Activated CD8-positive, alpha-beta memory T cell treated with anti-CD3 and anti-CD28 coated beads, Interleukin-2, amount 50 U/mL, for 4 hours (primary cell): ENCODE data around the gene PFKFB2.

Experiments used
- DNase-seq: peaks from one replicate; pipeline ENCODE4 v3.0.0-alpha.2; 2020

PFKFB2 gene

DNA sequence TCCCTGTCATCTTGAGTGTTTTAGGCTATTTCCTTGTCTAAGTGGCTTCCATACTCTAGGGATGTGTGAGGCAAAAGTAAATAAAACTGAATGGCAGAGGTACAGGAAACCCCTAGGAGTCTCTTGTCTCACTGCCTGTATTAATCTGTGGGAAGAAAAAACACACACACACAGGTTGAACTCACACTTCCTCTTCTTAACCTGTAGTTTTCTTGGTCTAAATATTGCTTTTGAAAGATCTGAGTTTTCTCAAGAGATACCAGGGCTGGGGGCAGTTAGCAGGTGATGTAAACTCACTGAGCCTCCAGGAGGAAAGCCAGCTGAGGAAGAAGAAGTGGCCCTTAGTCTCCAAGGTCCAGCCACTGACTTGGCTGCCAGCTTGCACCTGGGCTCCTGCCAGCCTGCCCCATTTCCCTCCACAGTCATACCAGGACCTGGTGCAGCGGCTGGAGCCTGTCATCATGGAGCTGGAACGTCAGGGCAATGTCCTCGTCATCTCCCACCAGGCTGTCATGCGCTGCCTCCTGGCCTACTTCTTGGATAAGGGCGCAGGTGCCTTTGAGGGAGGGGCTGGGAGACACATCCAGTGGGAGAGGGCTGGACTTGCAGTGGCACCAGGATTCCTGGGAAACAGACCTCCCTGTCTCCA is 16.9 kb downstream of the PFKFB2 start:
- DNase-seq: no peak

DNA sequence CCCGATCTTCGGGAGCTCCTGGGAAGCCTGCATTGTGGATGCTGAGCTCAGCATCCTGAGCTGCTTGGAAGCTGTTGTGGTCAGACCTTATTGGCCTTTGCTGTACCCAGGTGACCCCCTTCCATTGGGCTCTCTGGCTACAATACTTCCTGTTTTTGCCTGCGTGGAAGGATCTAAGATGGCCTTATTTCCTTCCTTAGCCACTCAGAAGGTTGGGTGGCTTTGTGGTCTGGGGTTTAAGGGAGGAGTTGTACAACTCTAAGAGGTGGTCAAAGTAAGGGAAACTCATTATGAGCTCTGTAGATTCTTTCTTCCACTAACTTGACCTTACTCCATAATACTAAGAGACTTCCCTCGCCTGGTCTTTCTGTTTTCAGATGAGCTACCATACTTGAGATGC is 17.7 kb downstream of the PFKFB2 start:
- no peak for DNase-seq

DNA sequence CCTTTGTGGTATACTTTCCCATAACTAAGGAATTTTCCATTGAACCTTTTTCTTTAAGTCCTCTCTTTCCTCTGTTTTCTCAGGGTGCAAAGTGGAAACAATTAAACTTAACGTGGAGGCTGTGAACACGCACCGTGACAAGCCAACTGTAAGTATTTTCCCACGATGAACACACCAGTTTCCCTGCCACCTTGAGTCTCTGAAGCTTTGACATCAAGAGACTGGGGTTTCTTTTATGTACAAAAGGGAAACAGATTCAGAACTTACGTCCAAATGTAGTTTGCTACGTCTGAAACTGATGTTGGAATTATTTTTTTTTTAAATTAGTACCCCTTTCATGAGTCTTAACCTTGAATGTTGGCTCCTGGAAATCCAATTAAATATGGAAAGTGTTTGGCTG is 18.4 kb downstream of the PFKFB2 start:
- no peak for DNase-seq

DNA sequence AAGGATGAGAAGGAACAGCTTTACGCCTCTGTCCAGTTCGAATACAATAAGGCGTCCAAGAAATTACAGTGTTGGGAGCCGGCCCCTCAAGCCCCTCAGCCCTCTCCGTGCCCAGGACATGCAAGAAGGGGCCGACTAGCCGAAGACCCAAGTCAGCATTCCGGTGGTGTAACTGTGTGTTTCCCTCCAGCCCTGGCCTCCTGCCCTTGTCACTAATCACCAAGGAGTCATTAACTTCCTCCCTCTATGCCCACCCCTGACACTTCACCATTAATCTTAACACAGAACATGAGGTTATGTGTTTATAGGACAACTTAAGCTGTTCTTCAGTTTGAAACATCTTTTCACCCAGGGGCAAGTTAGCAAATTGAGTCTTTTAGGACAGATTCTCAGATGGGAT is 19.2 kb downstream of the PFKFB2 start:
- no peak for DNase-seq

DNA sequence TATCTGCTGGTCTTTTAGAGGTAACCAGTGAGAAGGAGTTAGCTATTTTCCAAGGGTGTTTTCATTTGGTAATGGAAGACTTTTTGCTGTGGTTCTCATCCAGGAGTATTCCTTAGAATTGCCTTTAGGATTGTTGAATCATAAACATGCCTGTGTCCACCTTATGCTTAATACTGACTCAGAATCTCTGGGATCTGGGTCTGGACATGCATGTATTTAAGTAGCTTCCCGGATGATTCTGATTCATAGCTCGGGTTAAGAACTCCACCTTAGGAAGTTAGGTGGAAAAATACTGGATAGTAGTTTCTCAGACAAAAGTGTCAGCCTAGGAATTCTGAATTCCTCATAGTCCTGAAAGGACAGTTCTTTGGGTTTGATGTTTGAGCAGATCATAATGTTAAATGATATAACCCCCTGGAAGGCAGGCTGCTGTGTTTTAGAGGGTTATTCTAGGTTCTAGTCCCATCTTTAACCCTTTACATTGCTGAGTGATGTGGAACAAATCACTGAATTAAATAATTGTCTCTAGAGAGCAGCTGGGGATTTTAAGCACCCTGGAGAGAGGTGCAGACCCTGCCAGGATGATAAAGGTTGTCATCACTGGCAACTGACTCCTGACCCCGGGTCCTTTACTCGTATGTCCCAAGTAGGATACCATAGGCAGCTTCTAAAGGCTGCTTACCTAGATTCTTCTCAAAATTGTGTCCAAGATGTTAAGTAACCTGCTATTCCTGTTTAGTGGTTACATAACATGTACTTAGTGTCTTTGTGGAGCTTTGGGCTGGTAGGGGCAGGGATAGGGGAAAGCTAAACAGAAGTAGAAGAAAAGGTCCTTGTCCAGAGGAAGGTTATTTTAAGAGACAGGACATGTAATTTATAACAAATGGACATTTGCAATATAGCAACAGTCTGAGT is 21.1 kb downstream of the PFKFB2 start:
- no peak for DNase-seq

DNA sequence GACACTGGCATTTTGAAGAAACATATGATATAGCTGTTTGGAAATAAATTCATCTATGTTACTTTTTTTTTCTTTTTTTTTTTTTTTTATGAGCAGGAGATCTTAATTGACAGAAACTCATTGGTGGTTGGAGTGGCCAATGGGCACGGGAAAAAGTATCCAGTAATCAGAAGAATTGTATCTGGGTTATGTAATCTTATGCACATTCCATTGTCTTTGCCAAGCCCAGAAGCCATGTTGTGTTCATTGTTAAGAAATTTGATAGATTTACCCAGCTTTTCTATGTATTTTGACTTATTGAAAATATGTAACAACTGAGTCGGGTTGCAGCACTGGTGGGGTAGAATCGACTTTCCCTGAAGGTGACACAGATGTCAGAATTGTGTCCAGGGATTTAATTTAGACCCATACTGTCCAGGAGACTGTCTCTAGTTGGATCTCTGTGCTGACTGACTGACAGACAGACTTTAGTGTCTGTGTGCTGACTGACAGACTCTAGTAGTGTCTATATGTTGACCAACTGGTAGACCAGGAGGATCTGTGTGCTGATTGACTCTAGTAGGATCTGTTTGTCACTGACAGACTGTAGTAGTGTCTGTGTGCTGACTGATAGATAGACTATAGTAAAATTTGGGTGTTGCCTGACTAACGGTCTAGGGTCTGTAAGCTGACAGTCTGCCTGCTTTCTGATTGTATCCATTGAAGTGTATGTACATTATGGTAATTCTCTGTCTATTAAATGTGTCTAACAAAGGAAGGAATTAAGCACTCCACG is 23.3 kb downstream of the PFKFB2 start:
- DNase-seq: no peak

DNA sequence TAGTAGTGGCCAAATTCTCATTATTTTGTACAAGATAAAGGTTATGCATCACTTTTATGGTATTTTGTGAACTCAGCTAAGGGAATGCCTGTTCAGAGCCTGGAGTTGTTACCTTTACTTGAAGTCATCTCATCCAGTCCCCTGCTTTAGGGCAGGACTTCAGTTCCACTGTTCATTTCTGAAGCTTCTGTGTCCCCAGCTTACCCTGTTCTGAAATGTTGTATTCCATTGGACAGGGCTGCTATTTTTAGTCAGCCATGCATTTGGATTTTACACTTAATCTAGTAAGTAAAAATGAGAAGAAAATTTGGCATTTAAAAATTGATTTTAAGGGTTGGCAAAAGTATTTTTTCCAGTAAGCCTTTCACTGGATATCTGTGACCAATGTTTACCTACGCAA is 23.9 kb downstream of the PFKFB2 start:
- DNase-seq: no peak

DNA sequence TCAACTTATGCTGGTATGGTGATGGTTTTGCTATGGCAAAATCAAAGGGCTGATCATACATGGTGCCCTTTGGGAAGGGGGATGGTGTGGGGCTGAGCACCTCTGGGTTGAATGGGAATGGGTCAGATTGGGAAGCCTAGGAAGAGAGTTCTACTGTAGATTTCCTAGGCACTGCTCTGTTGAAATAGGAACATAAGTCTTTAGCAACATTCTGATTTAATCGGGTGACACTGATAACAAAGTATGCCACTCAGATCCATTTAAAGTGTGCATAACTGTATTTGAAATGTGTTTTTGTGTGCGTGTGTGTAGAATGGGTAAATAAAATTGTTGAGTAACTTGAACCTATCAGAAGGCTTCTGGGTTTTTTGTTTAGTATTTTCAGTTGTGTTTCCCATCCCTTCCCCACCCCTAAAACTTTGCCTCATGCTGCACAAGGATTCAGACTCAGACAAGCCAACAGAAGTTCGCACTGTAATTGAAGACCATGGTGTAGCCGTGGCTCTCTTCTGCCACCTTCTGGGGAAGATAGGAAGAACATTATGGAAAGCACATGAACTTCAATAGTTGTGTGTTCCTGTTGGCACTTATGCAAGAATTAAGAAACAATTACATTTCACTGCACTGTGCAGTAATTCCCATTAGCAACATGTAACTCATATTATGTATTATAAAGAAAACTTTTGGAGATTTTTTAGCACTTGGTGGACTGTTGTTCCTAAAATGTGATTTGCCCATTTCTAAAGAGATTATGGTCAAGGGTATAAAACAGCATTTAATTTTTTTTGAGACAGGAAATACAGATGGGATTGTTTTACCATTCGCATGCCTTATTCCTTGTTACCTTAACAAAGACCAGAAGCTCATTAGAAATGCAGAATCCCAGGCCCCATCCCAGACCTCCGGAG is 24.6 kb downstream of the PFKFB2 start:
- DNase-seq: peak; percentile 64

DNA sequence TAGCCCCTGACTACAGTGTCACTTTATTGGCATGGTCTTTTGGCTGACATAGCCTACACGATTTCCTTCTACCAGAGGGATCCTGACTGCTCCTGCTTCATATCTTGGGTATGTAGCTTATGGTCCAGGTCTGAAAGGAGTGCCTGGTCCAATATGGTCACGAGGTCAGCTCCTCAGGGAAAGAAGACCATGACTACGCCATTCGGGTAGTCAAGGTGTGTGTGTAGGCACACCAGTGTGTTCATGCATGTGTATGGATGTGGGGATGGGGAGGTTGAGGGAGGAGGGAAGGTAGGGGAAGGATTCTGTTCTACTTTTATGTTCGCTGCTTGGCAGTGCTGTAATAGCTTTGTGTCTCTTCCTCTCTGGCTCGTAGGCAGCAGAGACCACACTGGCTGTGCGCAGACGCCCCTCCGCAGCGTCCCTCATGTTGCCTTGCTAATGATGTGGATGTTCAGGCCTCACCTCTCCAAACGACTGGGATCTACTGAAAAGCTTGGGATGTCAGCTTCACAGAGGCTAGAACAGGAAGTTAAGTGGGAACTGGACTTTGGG is 25.6 kb downstream of the PFKFB2 start:
- no peak for DNase-seq

DNA sequence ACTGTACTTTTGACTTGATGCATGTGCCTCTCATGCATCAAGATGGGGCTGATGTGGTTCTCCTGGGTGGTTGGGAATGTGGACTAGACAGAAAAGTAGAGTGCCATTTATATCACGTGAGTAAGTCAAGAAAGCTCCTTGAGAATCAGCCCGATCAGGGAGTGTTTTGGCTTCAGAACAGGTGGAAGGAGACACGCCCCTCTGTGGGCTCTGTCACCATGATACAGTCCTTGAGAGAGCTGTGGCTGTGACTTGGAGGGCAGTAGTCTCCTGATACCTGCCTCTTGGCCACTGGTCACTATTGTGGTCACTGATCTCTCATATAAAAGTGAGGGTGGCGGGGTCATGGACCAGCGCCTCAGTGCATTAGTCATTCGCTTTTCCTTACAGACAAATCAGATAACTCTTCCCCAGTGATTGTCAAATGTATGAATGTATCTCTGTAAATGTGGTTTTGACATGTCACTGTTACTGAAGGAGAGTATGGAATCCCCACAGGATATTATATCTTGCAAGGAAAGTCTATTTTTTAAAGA is 26.7 kb downstream of the PFKFB2 start:
- DNase-seq: no peak

DNA sequence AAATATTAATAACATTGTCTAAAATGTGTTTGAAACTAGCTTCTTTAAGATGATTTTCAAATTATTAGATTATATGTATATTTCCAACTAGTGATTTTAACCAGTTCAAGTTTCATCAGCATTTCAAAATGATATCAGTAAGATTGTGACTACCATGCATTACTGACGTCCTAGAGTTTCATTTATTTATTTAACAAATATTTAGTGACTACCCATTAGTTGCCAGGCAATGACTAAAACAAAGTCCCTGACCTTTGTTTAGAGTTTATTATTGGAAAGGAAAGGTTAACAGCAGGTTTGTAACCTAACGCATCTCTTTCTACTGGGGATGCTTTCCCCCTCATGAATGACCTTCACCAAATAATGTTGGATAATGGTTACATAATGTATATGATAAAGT is 28.0 kb downstream of the PFKFB2 start:
- no peak for DNase-seq

DNA sequence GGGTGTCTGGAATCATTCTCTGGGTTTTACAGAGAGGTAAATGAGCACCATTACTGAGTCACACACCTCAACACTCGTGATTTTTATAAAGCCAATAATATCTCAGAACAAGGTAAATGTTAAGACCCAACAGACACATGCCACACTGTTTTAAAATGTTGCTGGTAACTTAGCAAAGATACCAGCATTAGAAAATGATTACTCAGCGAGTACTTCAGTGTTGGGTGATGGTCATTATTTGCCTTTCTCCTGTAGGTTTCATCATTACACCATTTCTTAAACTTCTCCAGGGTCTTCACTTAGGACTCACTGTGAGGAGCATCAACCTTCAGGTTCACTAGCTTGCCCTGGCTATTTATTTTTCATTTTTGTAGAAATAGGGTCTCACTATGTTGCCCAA is 28.7 kb downstream of the PFKFB2 start:
- no peak for DNase-seq

DNA sequence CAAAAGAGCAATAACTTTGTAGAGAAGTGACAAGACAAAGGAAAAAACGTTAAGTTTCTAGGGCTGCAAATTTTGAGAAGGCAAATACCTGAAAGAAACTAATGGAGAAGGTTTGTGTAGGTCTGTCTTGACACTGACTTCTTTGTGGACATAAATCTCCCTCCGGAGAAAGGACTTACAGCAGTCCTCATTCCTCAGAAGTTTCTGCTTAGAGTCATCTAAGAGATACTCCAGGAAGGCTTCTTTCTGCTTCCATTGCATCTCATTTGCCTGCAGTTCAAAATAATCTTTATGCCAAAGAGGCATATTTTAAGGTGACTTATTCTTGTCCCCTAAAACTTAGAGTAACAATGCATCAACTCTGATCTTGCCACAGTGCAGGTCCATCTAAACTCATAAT is 31.2 kb downstream of the PFKFB2 start:
- DNase-seq: no peak

DNA sequence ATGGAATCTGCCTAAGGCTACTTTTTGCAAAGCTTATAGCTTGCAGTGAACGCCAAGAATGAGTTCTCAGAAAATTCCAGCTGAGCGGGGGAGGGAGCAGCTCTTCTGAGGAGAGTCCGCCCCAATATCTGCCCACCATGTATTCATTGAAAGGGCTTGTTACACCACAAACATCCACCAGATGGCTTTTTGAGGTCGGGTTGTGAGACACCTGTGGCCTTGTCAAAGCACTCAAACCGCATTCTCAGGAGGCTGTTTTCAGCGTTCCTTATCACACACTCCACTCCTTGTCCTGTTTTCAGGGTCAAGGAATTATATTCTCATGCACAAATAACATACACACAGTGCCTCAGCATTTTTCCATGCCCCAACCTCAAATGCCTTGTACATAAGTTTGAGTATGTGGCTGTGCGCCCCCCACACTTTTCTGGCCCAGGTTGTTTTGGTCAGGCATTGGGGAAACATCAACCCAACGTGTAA is 31.7 kb downstream of the PFKFB2 start:
- peak; percentile 47 for DNase-seq

DNA sequence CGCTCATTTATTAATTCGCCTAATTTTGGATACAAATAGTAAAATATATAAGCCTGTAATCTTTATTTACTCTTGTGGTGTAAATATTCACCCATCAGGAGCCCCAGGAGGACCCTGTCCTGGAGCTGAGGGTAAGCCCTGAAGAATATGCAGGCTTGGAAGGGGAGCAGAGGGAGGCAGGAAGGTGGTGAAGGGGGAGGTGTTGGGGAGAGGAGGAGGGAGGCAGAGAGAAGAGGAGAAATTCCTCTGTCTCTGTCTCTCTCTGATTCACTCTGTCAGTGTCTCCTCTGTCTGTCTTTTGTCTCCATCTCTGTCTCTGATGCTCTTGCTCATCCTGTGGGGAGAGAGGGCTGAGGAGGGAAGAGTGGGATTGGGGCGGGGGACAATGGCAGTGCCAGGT is 32.8 kb downstream of the PFKFB2 start:
- no peak for DNase-seq

DNA sequence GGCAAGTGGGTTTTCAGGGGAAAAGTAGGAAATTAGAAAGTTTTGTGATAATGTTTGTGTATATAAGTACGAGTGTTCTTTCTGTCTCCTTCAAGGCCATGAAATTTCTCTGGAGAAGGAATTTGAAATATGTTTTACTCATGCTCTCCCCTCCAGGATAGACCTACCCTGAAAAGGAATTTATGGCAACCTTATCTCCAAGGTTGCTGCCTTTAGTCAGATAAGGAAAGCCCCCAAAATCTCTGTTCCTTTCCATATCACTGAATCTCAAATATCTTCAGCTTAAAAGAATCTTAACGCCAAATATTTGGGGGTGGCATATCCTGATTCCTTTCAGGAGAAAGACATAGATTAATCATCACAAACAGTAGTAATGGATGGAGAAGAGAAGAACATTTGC is 35.1 kb downstream of the PFKFB2 start:
- no peak for DNase-seq

DNA sequence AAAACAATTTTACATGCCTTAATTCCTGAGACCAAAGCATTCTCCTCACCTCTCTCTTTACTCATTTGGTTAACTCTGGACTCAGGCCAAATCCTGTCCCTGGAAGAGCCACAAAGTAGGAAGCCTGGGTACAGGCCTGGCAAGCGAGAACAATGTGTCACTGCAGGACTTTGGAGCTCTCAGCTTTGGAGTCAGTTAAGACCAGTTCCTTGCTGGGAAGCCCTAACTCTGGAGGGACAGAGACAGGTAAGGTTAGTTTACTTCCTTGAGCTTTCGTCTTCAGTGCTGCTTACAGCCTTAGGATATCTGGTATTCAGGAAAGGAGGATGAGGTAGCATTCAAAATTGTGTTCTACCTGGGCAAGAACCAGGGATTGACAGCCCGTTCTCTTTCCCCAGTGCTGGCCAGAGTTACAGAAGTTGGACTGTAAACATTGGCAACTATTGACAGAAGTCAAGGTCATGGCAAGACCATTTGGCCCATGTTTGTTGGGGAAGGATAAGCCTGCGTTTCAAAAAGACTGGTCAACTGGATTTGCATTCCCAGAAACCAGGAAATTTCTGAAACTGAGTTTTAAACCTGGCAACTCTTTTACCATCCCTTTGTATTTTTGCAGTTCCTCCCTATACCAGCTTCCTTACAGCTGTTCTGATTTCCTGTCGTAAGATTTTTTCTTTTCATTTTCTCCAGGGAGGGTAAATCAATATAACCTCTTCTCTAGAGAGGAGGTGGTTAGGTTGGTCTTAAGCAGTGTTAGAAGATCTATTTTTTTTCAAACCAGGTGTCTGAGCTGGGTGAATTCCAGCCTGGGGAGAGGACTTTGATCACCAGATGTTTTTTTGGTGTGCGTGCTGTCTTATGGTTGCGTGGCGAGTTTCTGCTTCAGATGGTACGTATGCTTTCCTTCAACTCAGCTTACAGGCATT is 35.9 kb downstream of the PFKFB2 start, which contains the start of gene C4BPB:
C4BPB (plus strand) TSS at position 160 of the 926 bp plus-strand sequence; CDS start at position 832, 672 bp downstream.
- DNase-seq: no peak

DNA sequence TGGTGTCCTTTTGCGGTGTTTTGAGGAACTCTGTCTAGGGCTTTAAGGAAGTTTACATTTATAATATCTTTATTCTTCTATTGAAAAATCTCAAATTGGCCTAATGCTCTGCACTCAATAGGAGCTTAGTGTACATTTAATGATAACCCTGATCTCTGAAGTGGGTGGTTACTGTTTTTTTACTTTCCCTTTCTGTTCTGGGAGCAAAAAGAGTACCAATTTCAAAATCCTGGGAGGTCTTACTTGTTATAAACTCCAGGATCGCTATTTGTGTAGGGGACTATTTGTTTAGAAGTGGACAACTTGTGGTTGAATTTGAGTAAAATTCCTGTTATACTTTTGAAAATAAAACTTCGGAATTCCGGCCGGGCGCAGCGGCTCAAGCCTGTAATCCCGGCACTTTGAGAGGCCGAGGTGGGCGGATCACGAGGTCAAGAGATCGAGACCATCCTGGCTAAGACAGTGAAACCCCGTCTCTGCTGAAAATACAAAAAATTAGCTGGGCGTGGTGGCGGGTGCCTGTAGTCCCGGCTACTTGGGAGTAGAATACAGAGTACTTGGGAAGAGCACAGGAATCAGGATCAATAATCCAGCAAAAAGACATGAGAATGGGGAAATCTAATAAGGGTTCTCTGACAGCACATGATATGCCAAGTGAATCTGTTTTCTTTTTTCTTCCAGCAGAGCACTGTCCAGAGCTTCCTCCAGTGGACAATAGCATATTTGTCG is 36.7 kb downstream of the PFKFB2 start:
- no peak for DNase-seq

DNA sequence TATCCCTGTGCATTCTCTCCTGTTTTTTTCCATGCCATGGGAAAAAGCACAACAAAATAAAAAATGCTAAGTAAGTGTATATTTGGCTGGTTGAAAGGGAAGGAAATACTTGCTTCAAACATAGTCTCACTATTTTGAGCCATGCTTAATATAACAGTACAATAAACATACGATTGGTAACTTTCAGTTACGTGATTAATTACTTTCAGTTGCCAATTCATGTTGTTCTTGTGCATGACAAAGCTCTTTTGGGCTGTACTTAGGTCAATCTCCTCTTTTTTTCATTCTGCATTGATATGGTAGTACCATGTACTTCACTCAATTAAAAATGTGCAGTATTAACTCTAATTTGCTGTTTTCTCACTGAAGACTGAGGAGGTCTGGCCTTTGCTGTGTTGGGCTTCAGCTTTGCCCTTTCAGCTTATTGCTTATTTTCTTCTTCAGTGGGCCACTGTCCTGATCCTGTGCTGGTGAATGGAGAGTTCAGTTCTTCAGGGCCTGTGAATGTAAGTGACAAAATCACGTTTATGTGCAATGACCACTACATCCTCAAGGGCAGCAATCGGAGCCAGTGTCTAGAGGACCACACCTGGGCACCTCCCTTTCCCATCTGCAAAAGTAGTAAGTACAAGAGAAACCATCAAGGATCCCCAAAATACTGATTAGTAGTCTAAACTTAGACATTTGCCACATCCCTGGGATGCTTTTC is 38.3 kb downstream of the PFKFB2 start:
- DNase-seq: no peak
